Measurements from ENCODE around the gene ST8SIA4. TPM values are rescaled to one million over a fixed set of nuclear protein-coding genes. Genes with fewer than 3 reads are reported as not detected.

ST8SIA4 gene
- total RNA-seq, 1 experiment from 2014 or later, result 0.47 TPM

DNA sequence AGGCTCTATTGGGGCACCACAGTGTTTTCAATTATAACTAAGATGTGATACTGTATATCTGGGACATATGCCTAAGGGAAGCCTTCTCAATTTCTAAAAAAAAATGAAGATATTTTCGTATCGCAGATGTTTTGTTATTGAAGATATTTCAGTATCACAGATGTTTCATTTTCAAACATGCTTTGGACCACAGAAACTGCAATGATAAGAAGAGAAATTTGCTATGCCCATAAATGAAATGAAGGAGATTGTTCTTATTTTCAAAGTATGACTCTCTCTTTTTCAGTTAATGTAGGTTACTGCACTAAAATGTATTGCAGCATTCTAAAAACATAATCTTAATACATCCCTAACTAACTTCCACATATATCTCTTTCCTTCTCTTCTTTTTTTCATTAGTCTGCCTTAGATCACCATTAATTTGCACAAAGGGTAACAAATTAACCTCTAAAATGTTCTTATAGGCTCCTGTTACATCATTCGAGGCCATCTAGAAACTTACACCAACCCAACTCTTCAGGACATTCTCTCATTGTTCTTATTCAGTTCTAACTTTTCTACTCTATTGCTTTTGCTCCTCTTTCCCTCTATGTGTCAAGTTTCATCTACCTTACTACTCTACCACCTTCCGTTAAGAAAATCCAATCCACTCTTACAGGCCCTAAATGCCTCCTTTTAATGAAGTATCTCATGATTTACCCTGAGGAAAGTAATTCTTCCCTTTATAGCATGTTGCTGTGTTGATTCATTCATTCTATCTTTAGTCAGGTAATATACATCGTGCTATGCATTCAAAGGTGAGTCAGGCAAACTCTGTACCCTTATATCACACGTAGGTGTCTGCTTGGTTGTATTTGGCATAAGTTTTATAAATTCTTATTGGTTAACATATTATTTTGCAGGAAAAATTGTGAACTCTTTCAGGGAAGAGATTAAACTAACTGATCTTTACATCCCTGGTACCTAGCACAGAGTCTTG lies 70.5 kb downstream of the ST8SIA4 start:
- intact Hi-C loops (cut with micrococcal nuclease; ENCODE audit: unreplicated experiment), result no loop called here
- TF ChIP-seq EZH2 (IDR thresholded peaks at IDR 0.05; ENCODE audit: borderline replicate concordance, low read depth, low read length, poor library complexity, severe bottlenecking), result no peak
- no peak for TF ChIP-seq CTCF (conservative IDR thresholded peaks at IDR 0.05; ENCODE audit: low read depth, low read length)
- ChIA-PET CTCF (no interaction called here), POLR2A (ENCODE audit: low non-redundant PET) (no interaction called here)
- H3K4me3 ChIP-seq (ENCODE audit: low read depth, low read length, poor library complexity, severe bottlenecking), result no peak overlapping the region
- no TSS peak for BruUV-seq (replicated peaks)
- H3K27me3 ChIP-seq (replicated peaks; ENCODE audit: insufficient read depth, low read depth, low read length, poor library complexity), result no peaks in the 10 kb centered on the region
- H3K9me3 ChIP-seq (ENCODE audit: low read depth, low read length, poor library complexity, severe bottlenecking), result no peaks in the 10 kb centered on the region
- DNase-seq (ENCODE audit: low spot score), result no peak
- peaks cover 10% of the 10 kb centered on the region for H3K4me1 ChIP-seq (ENCODE audit: insufficient read depth, low read length, poor library complexity, severe bottlenecking)
- no peak overlapping the region for H3K27ac ChIP-seq (ENCODE audit: low read depth, low read length, poor library complexity, severe bottlenecking)
- no peaks in the 10 kb centered on the region for H3K36me3 ChIP-seq (ENCODE audit: insufficient read depth, low read length, poor library complexity, severe bottlenecking)

- TF ChIP-seq CTCF (conservative IDR thresholded peaks at IDR 0.05; ENCODE audit: low read depth, low read length) (no peak), EZH2 (IDR thresholded peaks at IDR 0.05; ENCODE audit: borderline replicate concordance, low read depth, low read length, poor library complexity, severe bottlenecking) (no peak)
- Histone ChIP-seq H3K9me3 (ENCODE audit: low read depth, low read length, poor library complexity, severe bottlenecking) (no peaks in the 10 kb centered on the region), H3K27ac (ENCODE audit: low read depth, low read length, poor library complexity, severe bottlenecking) (no peak overlapping the region), H3K4me3 (ENCODE audit: low read depth, low read length, poor library complexity, severe bottlenecking) (no peak overlapping the region), H3K4me1 (ENCODE audit: insufficient read depth, low read length, poor library complexity, severe bottlenecking) (peaks cover 23% of the 10 kb centered on the region), H3K36me3 (ENCODE audit: insufficient read depth, low read length, poor library complexity, severe bottlenecking) (no peaks in the 10 kb centered on the region), H3K27me3 (replicated peaks; ENCODE audit: insufficient read depth, low read depth, low read length, poor library complexity) (no peaks in the 10 kb centered on the region)
- POLR2A ChIA-PET (ENCODE audit: low non-redundant PET), result no interaction called here
- CTCF ChIA-PET, result no interaction called here
- no TSS peak for BruUV-seq (replicated peaks)
- intact Hi-C loops (cut with micrococcal nuclease; ENCODE audit: unreplicated experiment), result no loop called here
- DNase-seq (ENCODE audit: low spot score), result no peak
Observed at GRCh38 chr5:100828898-100829356, 74.2 kb downstream of the ST8SIA4 start.

GRCh38 chr5:100828071-100828897 lies 74.8 kb downstream of the ST8SIA4 start:
- intact Hi-C loops (cut with micrococcal nuclease; ENCODE audit: unreplicated experiment), result no loop called here
- Histone ChIP-seq H3K36me3 (ENCODE audit: insufficient read depth, low read length, poor library complexity, severe bottlenecking) (no peaks in the 10 kb centered on the region), H3K27ac (ENCODE audit: low read depth, low read length, poor library complexity, severe bottlenecking) (no peak overlapping the region), H3K27me3 (replicated peaks; ENCODE audit: insufficient read depth, low read depth, low read length, poor library complexity) (peaks cover 4% of the 10 kb centered on the region), H3K4me3 (ENCODE audit: low read depth, low read length, poor library complexity, severe bottlenecking) (no peak overlapping the region), H3K9me3 (ENCODE audit: low read depth, low read length, poor library complexity, severe bottlenecking) (no peaks in the 10 kb centered on the region), H3K4me1 (ENCODE audit: insufficient read depth, low read length, poor library complexity, severe bottlenecking) (peaks cover 23% of the 10 kb centered on the region)
- ChIA-PET CTCF (no interaction called here), POLR2A (ENCODE audit: low non-redundant PET) (no interaction called here)
- no TSS peak for BruUV-seq (replicated peaks)
- TF ChIP-seq EZH2 (IDR thresholded peaks at IDR 0.05; ENCODE audit: borderline replicate concordance, low read depth, low read length, poor library complexity, severe bottlenecking) (no peak), CTCF (conservative IDR thresholded peaks at IDR 0.05; ENCODE audit: low read depth, low read length) (no peak)
- no peak for DNase-seq (ENCODE audit: low spot score)

Measured in A673 (cell line).